Smooth muscle cell (in vitro differentiated cells): Measurements from ENCODE around the gene KRT3. TPM values are rescaled to one million over a fixed set of nuclear protein-coding genes. Genes with fewer than 3 reads are reported as not detected.

Source experiments
- DNase-seq: peaks from one replicate; lab custom pipeline; 2025; ENCODE audit not compliant: unreplicated experiment; lab: John Stamatoyannopoulos, UW
- H2AFZ ChIP-seq: fragments of 200-600 bp; sonication (generic); 2 replicates; pipeline ENCODE4 v1.6.0; 2016; ENCODE audit warnings: antibody characterized with exemption, low read depth, mild to moderate bottlenecking
- H3F3A ChIP-seq: fragments of 200-600 bp; sonication (generic); 2 replicates; pipeline ENCODE4 v1.6.0; 2017; ENCODE audit warnings: antibody characterized with exemption, low read depth
- H3K27ac ChIP-seq: fragments of 200-600 bp; sonication (generic); 2 replicates; pipeline ENCODE4 v1.5.1; 2016; ENCODE audit warnings: low read depth, mild to moderate bottlenecking
- H3K27me3 ChIP-seq: fragments of 200-600 bp; sonication (generic); 2 replicates; pipeline ENCODE4 v1.6.1; 2016; ENCODE audit warnings: low read depth, mild to moderate bottlenecking
- H3K36me3 ChIP-seq: fragments of 200-600 bp; sonication (generic); 2 replicates; pipeline ENCODE4 v1.5.1; 2016; ENCODE audit warnings: low read depth
- H3K4me1 ChIP-seq: fragments of 200-600 bp; sonication (generic); 2 replicates; pipeline ENCODE4 v1.5.1; 2016; ENCODE audit warnings: low read depth
- H3K4me2 ChIP-seq: fragments of 200-600 bp; sonication (generic); 2 replicates; pipeline ENCODE4 v1.6.0; 2016; ENCODE audit warnings: mild to moderate bottlenecking
- H3K4me3 ChIP-seq: fragments of 200-600 bp; sonication (generic); 2 replicates; pipeline ENCODE4 v1.5.1; 2016; ENCODE audit warnings: mild to moderate bottlenecking
- H3K79me2 ChIP-seq: fragments of 200-600 bp; sonication (generic); 2 replicates; pipeline ENCODE4 v1.6.0; 2016; ENCODE audit warnings: low read depth, mild to moderate bottlenecking
- H3K9ac ChIP-seq: fragments of 200-600 bp; sonication (generic); 2 replicates; pipeline ENCODE4 v1.6.0; 2016; ENCODE audit warnings: low read depth
- H3K9me3 ChIP-seq: fragments of 200-600 bp; sonication (generic); replicated peaks from 2 replicates; pipeline ENCODE4 v1.5.1; 2016; ENCODE audit warnings: low read depth
- H4K20me1 ChIP-seq: fragments of 200-600 bp; sonication (generic); 2 replicates; pipeline ENCODE4 v1.6.0; 2016; ENCODE audit warnings: low read depth
- WGBS: methylation state at CpG from one replicate; pipeline ENCODE4 v1.1.7; 2016; ENCODE audit warnings: low lambda C conversion rate; 5-methylcytosine and 5-hydroxymethylcytosine counted together
- polyA plus RNA-seq: library from polyadenylated mRNA; unstranded; fragments of >200 nt; fragmentation: Nextera tagmentation; extraction: Ambion mirVana; gene quantifications from 2 replicates; pipeline ENCODE4 v1.2.1, GENCODE V29; 2016
- total RNA-seq: library from RNA; depleted of rRNA; stranded (reverse); fragments of >200 nt; gene quantifications from 2 replicates; pipeline ENCODE4 v1.2.3, GENCODE V29; 2014
- TF ChIP-seq, protein P1 (sequence below): fragments of 200-600 bp; sonication (generic); IDR thresholded peaks from 2 replicates; pipeline ENCODE4 v1.5.1; 2017; ENCODE audit warnings: borderline replicate concordance, mild to moderate bottlenecking, antibody characterized with exemption; ENCODE audit not compliant: insufficient read depth, poor library complexity, severe bottlenecking

The KRT3 gene
- total and polyA plus RNA-seq, 2 experiments from 2014 or later = not detected

GRCh38 chr12:52818388-52818787 lies 22.5 kb upstream of the KRT3 start:
- no peaks in the 10 kb centered on the region for H3K9me3 ChIP-seq

DNA sequence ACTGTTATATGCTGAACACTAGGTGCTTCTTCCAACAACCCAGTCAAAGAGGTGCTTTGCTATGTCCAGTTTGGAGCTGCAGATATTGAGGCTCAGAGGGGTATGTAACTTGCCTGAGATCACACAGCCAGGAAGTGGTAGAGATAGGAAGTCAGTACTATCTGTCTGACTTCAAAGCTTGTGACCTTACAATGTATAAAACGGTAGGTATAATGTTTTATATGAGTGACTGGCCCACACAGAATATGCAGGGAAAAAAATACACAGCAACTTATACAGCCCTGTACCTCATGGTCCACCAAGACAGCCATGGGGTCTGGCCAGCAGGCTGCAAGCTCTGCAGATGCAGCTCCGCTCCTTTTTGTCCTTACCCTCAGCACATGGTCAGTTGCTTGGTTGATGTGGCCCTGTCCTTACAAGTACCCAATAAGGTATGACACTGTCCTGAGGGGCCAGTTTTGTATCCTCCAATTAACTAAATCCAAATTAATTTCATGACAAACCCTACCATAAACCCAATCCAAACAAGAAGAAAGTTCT lies 21.9 kb upstream of the KRT3 start:
- TF ChIP-seq, protein P1, sequence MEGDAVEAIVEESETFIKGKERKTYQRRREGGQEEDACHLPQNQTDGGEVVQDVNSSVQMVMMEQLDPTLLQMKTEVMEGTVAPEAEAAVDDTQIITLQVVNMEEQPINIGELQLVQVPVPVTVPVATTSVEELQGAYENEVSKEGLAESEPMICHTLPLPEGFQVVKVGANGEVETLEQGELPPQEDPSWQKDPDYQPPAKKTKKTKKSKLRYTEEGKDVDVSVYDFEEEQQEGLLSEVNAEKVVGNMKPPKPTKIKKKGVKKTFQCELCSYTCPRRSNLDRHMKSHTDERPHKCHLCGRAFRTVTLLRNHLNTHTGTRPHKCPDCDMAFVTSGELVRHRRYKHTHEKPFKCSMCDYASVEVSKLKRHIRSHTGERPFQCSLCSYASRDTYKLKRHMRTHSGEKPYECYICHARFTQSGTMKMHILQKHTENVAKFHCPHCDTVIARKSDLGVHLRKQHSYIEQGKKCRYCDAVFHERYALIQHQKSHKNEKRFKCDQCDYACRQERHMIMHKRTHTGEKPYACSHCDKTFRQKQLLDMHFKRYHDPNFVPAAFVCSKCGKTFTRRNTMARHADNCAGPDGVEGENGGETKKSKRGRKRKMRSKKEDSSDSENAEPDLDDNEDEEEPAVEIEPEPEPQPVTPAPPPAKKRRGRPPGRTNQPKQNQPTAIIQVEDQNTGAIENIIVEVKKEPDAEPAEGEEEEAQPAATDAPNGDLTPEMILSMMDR = no peak
- no peak overlapping the region for H3K4me3 ChIP-seq
- H3K36me3 ChIP-seq = no peaks in the 10 kb centered on the region
- H4K20me1 ChIP-seq = no peaks in the 10 kb centered on the region
- DNase-seq = no peak
- H3F3A ChIP-seq = no peaks in the 10 kb centered on the region
- no peak overlapping the region for H2AFZ ChIP-seq
- H3K79me2 ChIP-seq = no peaks in the 10 kb centered on the region
- 85% methylated on average over 2 of the region's 2 CpGs for whole genome bisulfite sequencing
- no peak overlapping the region for H3K4me2 ChIP-seq
- peaks cover 31% of the 10 kb centered on the region for H3K4me1 ChIP-seq
- H3K27ac ChIP-seq = no peak overlapping the region
- no peaks in the 10 kb centered on the region for H3K9me3 ChIP-seq
- H3K27me3 ChIP-seq = peaks cover 9% of the 10 kb centered on the region
- H3K9ac ChIP-seq = no peak overlapping the region

More at GRCh38 chr12:52818388-52818787, 22.5 kb upstream of the KRT3 start:
- Histone ChIP-seq H3K79me2 (no peaks in the 10 kb centered on the region), H3K27ac (no peak overlapping the region), H4K20me1 (no peaks in the 10 kb centered on the region), H3K36me3 (no peaks in the 10 kb centered on the region), H3K4me1 (peaks cover 31% of the 10 kb centered on the region), H2AFZ (no peak overlapping the region), H3K4me3 (no peak overlapping the region), H3K27me3 (peaks cover 9% of the 10 kb centered on the region), H3K9ac (no peak overlapping the region), H3K4me2 (no peak overlapping the region), H3F3A (no peaks in the 10 kb centered on the region)
- WGBS = 50% methylated on average over 7 of the region's 7 CpGs
- TF ChIP-seq, protein P1 = no peak
- no peak for DNase-seq

DNA sequence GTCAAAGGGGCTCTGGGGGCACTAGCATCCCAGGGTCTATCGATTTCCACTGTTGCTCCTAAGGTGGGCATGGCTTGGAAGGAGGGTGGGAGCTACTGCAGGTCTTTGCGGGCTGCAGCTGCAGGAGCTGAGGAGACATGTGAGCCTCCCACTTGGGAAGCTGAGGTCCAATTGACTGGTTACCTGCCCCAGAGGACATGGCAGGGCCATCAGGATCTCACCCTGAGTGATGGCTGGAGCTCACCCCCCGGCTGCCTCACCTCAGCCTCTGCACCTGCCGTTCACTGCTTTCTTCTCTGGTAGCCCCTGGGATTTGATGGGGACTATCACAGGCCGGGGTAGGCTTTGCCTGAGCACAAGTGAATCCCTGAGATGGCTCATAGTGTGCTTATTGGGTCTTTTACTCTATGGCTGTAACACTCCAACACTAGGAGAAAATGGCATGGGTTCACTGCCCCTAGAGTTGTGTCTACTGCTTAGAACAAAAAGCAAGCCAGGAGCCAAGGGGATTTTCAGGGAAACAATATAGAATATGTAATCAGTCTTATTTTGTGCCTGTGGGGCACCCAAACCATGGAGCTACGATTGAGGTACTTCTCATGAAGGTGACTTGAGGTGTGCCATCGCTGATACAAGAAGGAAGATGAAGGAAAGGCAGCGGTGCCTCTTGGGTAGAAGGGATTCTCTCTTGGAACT lies 21.2 kb upstream of the KRT3 start:
- Histone ChIP-seq H3K4me1 (peaks cover 31% of the 10 kb centered on the region), H3F3A (no peaks in the 10 kb centered on the region), H3K9me3 (no peaks in the 10 kb centered on the region), H3K9ac (no peak overlapping the region), H2AFZ (no peak overlapping the region), H3K27ac (no peak overlapping the region), H3K27me3 (peaks cover 9% of the 10 kb centered on the region), H3K4me2 (no peak overlapping the region), H3K4me3 (no peak overlapping the region), H3K79me2 (no peaks in the 10 kb centered on the region), H3K36me3 (no peaks in the 10 kb centered on the region), H4K20me1 (no peaks in the 10 kb centered on the region)
- TF ChIP-seq, protein P1 = no peak
- DNase-seq = no peak
- 94% methylated on average over 8 of the region's 8 CpGs for WGBS
